Measurements from ENCODE around the gene BACE2.

Gene BACE2

GRCh38 chr21:41322496-41323382, 154.8 kb downstream of the BACE2 start:
- no peak for DNase-seq (ENCODE audit: low spot score)

- DNase-seq (ENCODE audit: low spot score), result no peak
Measured at GRCh38 chr21:41325138-41325912, 157.4 kb downstream of the BACE2 start.

- DNase-seq (ENCODE audit: low spot score), result no peak
Measured at GRCh38 chr21:41326414-41327080, 158.6 kb downstream of the BACE2 start.

- DNase-seq (ENCODE audit: low spot score), result no peak
Measured at GRCh38 chr21:41327753-41328152, 159.8 kb downstream of the BACE2 start.

- DNase-seq (ENCODE audit: low spot score), result no peak
Measured at GRCh38 chr21:41328660-41329607, 161.0 kb downstream of the BACE2 start.

All from LoVo (cell line).